ENCODE measurements around the gene TF. TPM values are rescaled to one million over a fixed set of nuclear protein-coding genes. Genes with fewer than 3 reads are reported as not detected.
"Not testable (repeated sequence)": the region's sequence is repeated elsewhere in the genome, so short reads cannot be mapped to it uniquely, and the experiment has no call there.

Gene TF
- total and polyA plus RNA-seq, 10 of the 15 experiments (the other 5 are each of a cell fraction or from before 2014, with no cell fraction given): under 0.01 to 8.9 (median 0.05) TPM; not detected in 1

- POLR2A ChIA-PET, ATAC-seq: not testable (repeated sequence)
Observed at GRCh38 chr3:133732231-133732630, 14.0 kb upstream of the TF start.

GRCh38 chr3:133733226-133733625 is 13.0 kb upstream of the TF start:
- TF ChIP-seq CHD2 (IDR thresholded peaks at IDR 0.05; ENCODE audit: borderline replicate concordance, low read depth, low read length): no peak
- TF ChIP-seq CHD1 (IDR thresholded peaks at IDR 0.05; ENCODE audit: low read depth, low read length): no peak
- TF ChIP-seq SREBF2 (IDR thresholded peaks at IDR 0.05; ENCODE audit: low read length): no peak
- TF ChIP-seq MXI1 (IDR thresholded peaks at IDR 0.05; ENCODE audit: low read depth, low read length): no peak
- TF ChIP-seq SMAD1 (IDR thresholded peaks at IDR 0.05; ENCODE audit: low read depth, partially characterized antibody): no peak
- no peak for TF ChIP-seq SIN3A (IDR thresholded peaks at IDR 0.05; ENCODE audit: low read depth, low read length)
- TF ChIP-seq CBX5 (IDR thresholded peaks at IDR 0.05; ENCODE audit: low read depth): no peak
- ChIA-PET SMC1A (ENCODE audit: uncharacterized antibody, unreplicated experiment) (no interaction called here), RAD21 (ENCODE audit: unreplicated experiment) (no interaction called here), POLR2A (no interaction called here), CTCF (no interaction called here)
- intact Hi-C loops (cut with micrococcal nuclease; ENCODE audit: unreplicated experiment): no loop called here
- Histone ChIP-seq H3K4me2 (ENCODE audit: control insufficient read depth, insufficient read depth) (no peak overlapping the region), H3K27ac (ENCODE audit: control insufficient read depth, insufficient read depth) (no peak overlapping the region), H3K36me3 (ENCODE audit: control insufficient read depth in 2 of 2, insufficient read depth in 2 of 2, low read length in 1 of 2) (no peaks in the 10 kb centered on the region), H4K20me1 (ENCODE audit: control insufficient read depth, insufficient read depth) (no peaks in the 10 kb centered on the region), H3K9ac (ENCODE audit: control insufficient read depth, insufficient read depth, low read length) (no peak overlapping the region), H3K27me3 (replicated peaks in 1 of 2; ENCODE audit: control insufficient read depth in 2 of 2, insufficient read depth in 2 of 2, low read length in 1 of 2) (0 out of 4 replicates have a peak, but pooled peaks cover 0 to 3% of the 10 kb centered on the region in 2 experiments), H3K9me3 (replicated peaks; ENCODE audit: control insufficient read depth, insufficient read depth, low read length) (no peaks in the 10 kb centered on the region; the same call in 2 of the 3 replicates), H3K79me2 (ENCODE audit: control insufficient read depth, insufficient read depth, low read length) (no peaks in the 10 kb centered on the region), H3K4me1 (ENCODE audit: control insufficient read depth, insufficient read depth, low read length) (no peaks in the 10 kb centered on the region), H3K4me3 (no peak overlapping the region), H2AFZ (ENCODE audit: control insufficient read depth, low read depth, low read length) (no peak overlapping the region)
- no peak for DNase-seq (ENCODE audit: low read depth, low spot score)
- FAIRE-seq: no peak
- BruUV-seq (replicated peaks): no TSS peak
- in situ Hi-C loops (cut with MboI): no loop called here
- 25% methylated on average over 4 of the region's 4 CpGs for WGBS (ENCODE audit: insufficient coverage, insufficient replicate concordance, low lambda C conversion rate, missing lambda C conversion rate)
- ATAC-seq: no peak

More at GRCh38 chr3:133732231-133732630, 14.0 kb upstream of the TF start:
- H3K36me3 ChIP-seq (ENCODE audit: control insufficient read depth in 2 of 2, insufficient read depth in 2 of 2, low read length in 1 of 2); in situ Hi-C loops (cut with MboI); H3K4me2 ChIP-seq (ENCODE audit: control insufficient read depth, insufficient read depth); FAIRE-seq; H3K79me2 ChIP-seq (ENCODE audit: control insufficient read depth, insufficient read depth, low read length); H4K20me1 ChIP-seq (ENCODE audit: control insufficient read depth, insufficient read depth); H3K4me3 ChIP-seq; SMC1A ChIA-PET (ENCODE audit: uncharacterized antibody, unreplicated experiment); CTCF ChIA-PET; H3K27me3 ChIP-seq (replicated peaks in 1 of 2; ENCODE audit: control insufficient read depth in 2 of 2, insufficient read depth in 2 of 2, low read length in 1 of 2); intact Hi-C loops (cut with micrococcal nuclease; ENCODE audit: unreplicated experiment); BruUV-seq (replicated peaks); H3K27ac ChIP-seq (ENCODE audit: control insufficient read depth, insufficient read depth); H2AFZ ChIP-seq (ENCODE audit: control insufficient read depth, low read depth, low read length); DNase-seq (ENCODE audit: low read depth, low spot score); H3K4me1 ChIP-seq (ENCODE audit: control insufficient read depth, insufficient read depth, low read length); H3K9me3 ChIP-seq (replicated peaks; ENCODE audit: control insufficient read depth, insufficient read depth, low read length); RAD21 ChIA-PET (ENCODE audit: unreplicated experiment); H3K9ac ChIP-seq (ENCODE audit: control insufficient read depth, insufficient read depth, low read length): not testable (repeated sequence)
- 56% methylated on average over 6 of the region's 6 CpGs for WGBS (ENCODE audit: insufficient coverage, insufficient replicate concordance, low lambda C conversion rate, missing lambda C conversion rate)
- TF ChIP-seq NFYB (IDR thresholded peaks at IDR 0.05; ENCODE audit: insufficient read depth, low read depth, low read length): peak; percentile 64

Measured in GM12878 (cell line).